Astrocyte of the hippocampus (primary cell): ENCODE measurements around the gene ABCA9.
"Not testable (repeated sequence)": the region's sequence is repeated elsewhere in the genome, so short reads cannot be mapped to it uniquely, and the experiment has no call there.

Experiments
- DNase-seq: peaks from one replicate; pipeline ENCODE4 v3.0.0; 2011; ENCODE audit warnings: low read depth, low spot score

The ABCA9 gene

GRCh38 chr17:69060822-69061221 lies at the start of gene ABCA9:
Gene ABCA9 (minus strand): TSS chr17:69060927. CDS start chr17:69051126, 9,801 bp downstream.
- DNase-seq, result peak; percentile 11

- no peak for DNase-seq
Observed at GRCh38 chr17:69105907-69106730, 45.4 kb upstream of the ABCA9 start.

- DNase-seq, result no peak
Observed at GRCh38 chr17:69103557-69104233, 43.0 kb upstream of the ABCA9 start.

- DNase-seq, result no peak
Observed at GRCh38 chr17:69098625-69099024, 37.9 kb upstream of the ABCA9 start.

GRCh38 chr17:69096541-69096940 lies 35.8 kb upstream of the ABCA9 start:
- no peak for DNase-seq

GRCh38 chr17:69093995-69094394 lies 33.3 kb upstream of the ABCA9 start:
- DNase-seq, result no peak

GRCh38 chr17:69093279-69093789 lies 32.6 kb upstream of the ABCA9 start:
- DNase-seq, result no peak

GRCh38 chr17:69090365-69090764 lies 29.6 kb upstream of the ABCA9 start:
- DNase-seq, result no peak

GRCh38 chr17:69088643-69089200 lies 28.0 kb upstream of the ABCA9 start:
- no peak for DNase-seq

- DNase-seq, result no peak
Observed at GRCh38 chr17:69086641-69087040, 25.9 kb upstream of the ABCA9 start.

- DNase-seq, result peak; percentile 2
Observed at GRCh38 chr17:69084911-69085310, 24.2 kb upstream of the ABCA9 start.

- no peak for DNase-seq
Observed at GRCh38 chr17:69082696-69083095, 22.0 kb upstream of the ABCA9 start.

GRCh38 chr17:69078864-69079263 lies 18.1 kb upstream of the ABCA9 start:
- no peak for DNase-seq

- no peak for DNase-seq
Observed at GRCh38 chr17:69075823-69076222, 15.1 kb upstream of the ABCA9 start.

GRCh38 chr17:69073392-69073791 lies 12.7 kb upstream of the ABCA9 start:
- not testable (repeated sequence) for DNase-seq

- DNase-seq, result not testable (repeated sequence)
Observed at GRCh38 chr17:69072803-69073256, 12.1 kb upstream of the ABCA9 start.

GRCh38 chr17:69071233-69071586 lies 10.5 kb upstream of the ABCA9 start:
- not testable (repeated sequence) for DNase-seq

- DNase-seq, result not testable (repeated sequence)
Observed at GRCh38 chr17:69070378-69071232, 9.9 kb upstream of the ABCA9 start.

- DNase-seq, result no peak
Observed at GRCh38 chr17:69069226-69069750, 8.6 kb upstream of the ABCA9 start.

- no peak for DNase-seq
Observed at GRCh38 chr17:69067274-69068047, 6.7 kb upstream of the ABCA9 start.
